ENCODE measurements around the gene PIK3R2.

DNA sequence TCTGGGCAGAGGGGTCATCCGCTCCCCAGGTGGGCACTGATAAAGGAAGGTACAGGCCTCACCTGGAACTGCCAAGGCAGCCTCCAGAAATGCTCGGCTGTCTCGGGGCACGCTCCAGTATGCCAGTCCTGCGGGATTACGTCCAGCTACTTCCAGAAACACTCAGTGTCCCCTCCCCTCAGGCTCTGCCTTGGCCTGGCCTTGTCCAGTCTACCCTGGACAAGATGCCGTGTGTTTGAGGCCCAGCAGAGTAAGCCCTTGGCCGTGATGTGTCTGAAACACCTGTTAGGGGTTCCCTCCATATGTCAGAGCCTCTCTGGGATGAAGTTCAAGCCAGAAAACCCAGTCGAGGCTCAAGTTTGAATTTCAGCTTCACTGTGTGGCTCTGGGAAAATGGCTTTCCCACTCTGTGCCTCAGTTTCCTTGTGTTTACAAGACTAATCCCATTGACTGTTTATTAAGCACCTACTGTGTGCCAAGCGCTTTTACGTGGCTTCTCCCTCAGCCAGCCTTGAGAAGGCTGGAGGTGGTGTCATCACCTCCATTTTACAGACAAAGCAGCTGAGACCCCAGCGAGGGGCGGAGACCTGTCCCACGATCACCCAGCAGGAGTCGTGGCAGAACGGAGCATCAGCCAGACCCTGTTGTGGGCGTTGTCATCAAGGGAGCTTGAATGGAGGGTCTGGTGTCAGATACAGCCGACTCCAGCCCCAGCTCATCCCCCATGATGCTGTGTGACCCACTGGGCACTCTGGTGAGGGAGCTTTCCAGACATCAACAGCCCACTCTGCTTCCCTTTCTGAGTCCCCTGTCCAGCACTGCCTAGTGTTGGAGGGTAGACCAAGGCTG, 2.0 kb upstream of the PIK3R2 start:
- TF ChIP-seq ISL1 (CRISPR knock-in tag; IDR thresholded peaks at IDR 0.05), result no peak
- TF ChIP-seq ZFP30 (CRISPR knock-in tag; IDR thresholded peaks at IDR 0.05), result no peak
